HCT116 (cell line): ENCODE measurements around the gene CREB1. TPM values are rescaled to one million over a fixed set of nuclear protein-coding genes. Genes with fewer than 3 reads are reported as not detected.

ENCODE experiments used
- ATAC-seq: fragments of 200-7000 bp; cut with Tn5 transposase; 2 replicates; pipeline ENCODE4 v1.9.1; 2020; ENCODE audit warnings: mild to moderate bottlenecking, moderate library complexity
- BruUV-seq: library from RNA; stranded (reverse); fragments of 400-500 nt; replicated peaks from 2 replicates; lab custom pipeline; 2021; lab: Mats Ljungman, UMichigan
- CTCF ChIA-PET: fragments of 300-600 bp; sonication (Branson Sonifier 250); formaldehyde crosslinking; loops from one replicate; lab custom pipeline; 2021; ENCODE audit warnings: antibody characterized with exemption; lab: Charles Lee
- POLR2A ChIA-PET: fragments of 300-600, 350-600 bp; sonication (Branson Sonifier 250); formaldehyde crosslinking; loops from one replicate; lab custom pipeline; 2021; ENCODE audit warnings: antibody characterized with exemption; lab: Charles Lee
- RAD21 ChIA-PET, 2 experiments: fragments of 300-600 bp; sonication (Branson Sonifier 250); formaldehyde crosslinking; loops; one replicate each; lab custom pipeline; 2023; ENCODE audit warnings: low total read pairs in 2 of 2; ENCODE audit not compliant: uncharacterized antibody in 2 of 2, unreplicated experiment in 2 of 2, low non-redundant PET in 1 of 2; lab: Charles Lee
- DNase-seq: peaks from one replicate; pipeline ENCODE4 v3.0.0-alpha.2; 2010; ENCODE audit warnings: low read depth, low spot score
- H2AFZ ChIP-seq: fragments of 200-600 bp; shearing (Covaris generic), sonication (generic); 2 replicates; pipeline ENCODE4 v1.6.1; 2017; ENCODE audit warnings: low read depth, mixed run types, mixed read lengths, antibody characterized with exemption, low read length; ENCODE audit not compliant: poor library complexity, severe bottlenecking
- H3K27ac ChIP-seq: 2 replicates; pipeline ENCODE4 v1.5.1; 2012; ENCODE audit warnings: low read depth, low read length
- H3K27me3 ChIP-seq: fragments of 200-600 bp; sonication (generic); 2 replicates; pipeline ENCODE4 v1.6.1; 2016; ENCODE audit warnings: mixed run types, low read length, mixed read lengths; ENCODE audit not compliant: insufficient read depth
- H3K36me3 ChIP-seq, 2 experiments: fragments of 200-500 bp in 1 of 2; fragments of 200-600 bp in 1 of 2; sonication (Bioruptor generic) in 1 of 2; sonication (generic) in 1 of 2; 2 replicates each; pipeline versions ENCODE4 v1.5.1 to v1.6.1; 2014 to 2016; ENCODE audit warnings: low read length in 2 of 2, inconsistent platforms in 1 of 2, mixed read lengths in 1 of 2, mixed run types in 1 of 2; ENCODE audit not compliant: insufficient read depth in 2 of 2, control insufficient read depth in 1 of 2
- H3K4me1 ChIP-seq, 2 experiments: fragments of 200-600 bp in 1 of 2; sonication (generic) in 1 of 2; 2 replicates each; pipeline versions ENCODE4 v1.5.1 to v1.6.1; 2012 to 2017; ENCODE audit warnings: low read length in 2 of 2, inconsistent platforms in 1 of 2, mild to moderate bottlenecking in 1 of 2, mixed read lengths in 1 of 2, mixed run types in 1 of 2, moderate library complexity in 1 of 2; ENCODE audit not compliant: insufficient read depth in 2 of 2, control insufficient read depth in 1 of 2
- H3K4me2 ChIP-seq: fragments of 200-600 bp; sonication (generic); 2 replicates; pipeline ENCODE4 v1.6.1; 2017; ENCODE audit warnings: mixed run types, low read length, mixed read lengths
- H3K4me3 ChIP-seq, 2 experiments: fragments of 200-600 bp in 1 of 2; sonication (generic) in 1 of 2; replicated peaks in 1 of 2; 2 replicates each; pipeline ENCODE4 v1.5.1; 2011 to 2016; ENCODE audit warnings: low read length in 2 of 2, control low read depth in 1 of 2, low read depth in 1 of 2, mild to moderate bottlenecking in 1 of 2, mixed read lengths in 1 of 2, mixed run types in 1 of 2
- H3K79me2 ChIP-seq: fragments of 200-600 bp; sonication (generic); 2 replicates; pipeline ENCODE4 v1.6.1; 2017; ENCODE audit warnings: mild to moderate bottlenecking, mixed run types, low read length, moderate library complexity, mixed read lengths; ENCODE audit not compliant: insufficient read depth
- H3K9ac ChIP-seq: fragments of 200-600 bp; sonication (generic); 2 replicates; pipeline ENCODE4 v1.6.1; 2016; ENCODE audit warnings: low read length, mixed read lengths
- H3K9me2 ChIP-seq: fragments of 200-600 bp; sonication (generic), shearing (Covaris generic); 2 replicates; pipeline ENCODE4 v1.6.1; 2017; ENCODE audit warnings: mixed run types, mild to moderate bottlenecking, moderate library complexity; ENCODE audit not compliant: insufficient read depth
- H3K9me3 ChIP-seq, 2 experiments: fragments of 200-500 bp in 1 of 2; fragments of 200-600 bp in 1 of 2; sonication (Bioruptor generic) in 1 of 2; sonication (generic) in 1 of 2; 2 replicates each; pipeline ENCODE4 v1.6.1; 2014 to 2017; ENCODE audit warnings: low read length in 2 of 2, mixed read lengths in 2 of 2, inconsistent platforms in 1 of 2, low read depth in 1 of 2, mild to moderate bottlenecking in 1 of 2, mixed run types in 1 of 2, moderate library complexity in 1 of 2; ENCODE audit not compliant: control insufficient read depth in 1 of 2, insufficient read depth in 1 of 2
- H4K20me1 ChIP-seq: fragments of 200-600 bp; sonication (generic), shearing (Covaris generic); 2 replicates; pipeline ENCODE4 v1.6.1; 2017; ENCODE audit warnings: mixed run types, mild to moderate bottlenecking, moderate library complexity; ENCODE audit not compliant: insufficient read depth
- CBX3 ChIP-seq: IDR thresholded peaks from 2 replicates; pipeline ENCODE4 v1.6.1; 2012; ENCODE audit warnings: low read depth
- EGR1 ChIP-seq: IDR thresholded peaks from 2 replicates; pipeline ENCODE4 v1.6.1; 2012; ENCODE audit warnings: low read depth
- ELF1 ChIP-seq: IDR thresholded peaks from 2 replicates; pipeline ENCODE4 v1.6.1; 2012; ENCODE audit warnings: low read depth, borderline replicate concordance
- EZH2 ChIP-seq: fragments of 200-600 bp; sonication (generic); IDR thresholded peaks from 2 replicates; pipeline ENCODE4 v1.6.1; 2017; ENCODE audit warnings: antibody characterized with exemption, mixed run types
- EZH2phosphoT487 ChIP-seq: fragments of 200-600 bp; IDR thresholded peaks from 2 replicates; pipeline ENCODE4 v1.6.1; 2018; ENCODE audit warnings: antibody characterized with exemption, borderline replicate concordance
- FOSL1 ChIP-seq: IDR thresholded peaks from 2 replicates; pipeline ENCODE4 v1.6.1; 2012; ENCODE audit warnings: low read depth
- MAX ChIP-seq: IDR thresholded peaks from 2 replicates; pipeline ENCODE4 v1.6.1; 2012
- POLR2A ChIP-seq: IDR thresholded peaks from 2 replicates; pipeline ENCODE4 v1.7.0; 2011; ENCODE audit warnings: borderline replicate concordance; ENCODE audit not compliant: insufficient read depth, insufficient read length; ENCODE audit errors: extremely low read depth
- POLR2AphosphoS5 ChIP-seq: IDR thresholded peaks from 2 replicates; pipeline ENCODE4 v1.6.1; 2011; ENCODE audit warnings: mild to moderate bottlenecking, low read depth, low read length, moderate library complexity
- REST ChIP-seq: IDR thresholded peaks from 2 replicates; pipeline ENCODE4 v1.6.1; 2012; ENCODE audit warnings: low read depth
- SIN3A ChIP-seq: IDR thresholded peaks from 2 replicates; pipeline ENCODE4 v1.6.1; 2012; ENCODE audit warnings: low read depth
- SP1 ChIP-seq: IDR thresholded peaks from 2 replicates; pipeline ENCODE4 v1.6.1; 2012; ENCODE audit warnings: low read depth
- SRF ChIP-seq: IDR thresholded peaks from 2 replicates; pipeline ENCODE4 v1.6.1; 2012; ENCODE audit warnings: low read depth
- YY1 ChIP-seq: IDR thresholded peaks from 2 replicates; pipeline ENCODE4 v1.6.1; 2011; ENCODE audit warnings: low read length, low read depth, moderate library complexity, mild to moderate bottlenecking; ENCODE audit not compliant: insufficient replicate concordance; ENCODE audit errors: extremely low read depth
- ZFX ChIP-seq: fragments of 450-650 bp; IDR thresholded peaks from 2 replicates; pipeline ENCODE4 v1.6.1; 2017
- ZNF274 ChIP-seq: fragments of 200-500 bp; sonication (Bioruptor generic); IDR thresholded peaks from 2 replicates; pipeline ENCODE4 v1.6.1; 2014; ENCODE audit warnings: mild to moderate bottlenecking, low read depth, low read length, inconsistent platforms
- intact Hi-C: fragments of 100-400 bp; cut with micrococcal nuclease; formaldehyde crosslinking; loops from 2 replicates; pipeline ENCODE4 v1.10.0; 2022
- total RNA-seq: library from RNA; stranded (reverse); gene quantifications from one replicate; pipeline ENCODE4 v1.2.1, GENCODE V29; 2021; ENCODE audit not compliant: unreplicated experiment
- TF ChIP-seq, protein P1 (sequence below): IDR thresholded peaks from 2 replicates; pipeline ENCODE4 v1.6.1; 2011; ENCODE audit warnings: mild to moderate bottlenecking, low read length, moderate library complexity; ENCODE audit not compliant: insufficient replicate concordance; ENCODE audit errors: extremely low read depth
- TF ChIP-seq, protein P2 (sequence below), 3 experiments: fragments of 200-600 bp in 1 of 3; sonication (generic) in 1 of 3; IDR thresholded peaks in 2 of 3; conservative IDR thresholded peaks in 1 of 3; 2 replicates each; pipeline ENCODE4 v1.5.1; 2012 to 2017; ENCODE audit warnings: low read depth in 2 of 3, low read length in 2 of 3, antibody characterized with exemption in 1 of 3, borderline replicate concordance in 1 of 3, control low read depth in 1 of 3, mild to moderate bottlenecking in 1 of 3, mixed read lengths in 1 of 3, mixed run types in 1 of 3, moderate library complexity in 1 of 3; ENCODE audit not compliant: insufficient read depth in 1 of 3

Gene CREB1
- total RNA-seq, 1 experiment from 2014 or later = 60.4 TPM

DNA sequence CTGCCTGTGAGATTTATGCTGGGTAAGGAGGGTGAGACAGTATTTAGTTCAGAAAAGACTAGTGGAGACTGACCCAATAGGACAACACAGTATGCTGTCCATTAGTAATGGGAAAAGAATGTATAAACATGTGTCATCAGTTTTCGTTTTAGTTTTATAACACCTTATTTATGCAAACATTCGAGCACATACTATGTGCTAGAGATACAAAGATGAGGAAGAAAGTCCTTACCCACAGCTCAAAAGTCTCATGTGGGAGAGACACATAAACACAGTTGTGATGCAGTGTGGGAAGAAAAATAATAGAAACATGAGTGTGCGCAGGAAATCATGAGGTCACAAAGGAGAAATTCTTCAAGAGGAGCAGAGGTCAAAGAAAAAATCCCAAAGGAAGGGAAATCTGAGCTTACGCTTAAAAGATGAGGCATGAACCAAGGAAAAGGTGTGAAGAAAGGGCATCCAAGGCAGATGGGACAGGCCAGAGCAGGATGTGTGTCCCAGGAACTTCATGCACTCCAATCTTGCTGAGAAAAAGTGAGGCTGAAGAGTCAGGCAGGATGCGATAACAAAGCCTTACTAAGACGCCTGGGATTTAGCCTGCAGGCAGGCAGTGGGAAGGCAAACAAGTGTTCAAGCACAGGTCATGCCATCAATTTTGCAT is 87.4 kb downstream of the CREB1 start:
- RAD21 ChIA-PET = interaction anchor here in 1 of 2 experiments (0.5 kb wide), 1 partner anchor 86 kb away, joined by 3 read pairs; no protein-coding TSS in a partner anchor
- TF ChIP-seq ELF1 = no peak
- no peak for TF ChIP-seq EZH2phosphoT487
- TF ChIP-seq YY1 = no peak
- TF ChIP-seq, protein P1, sequence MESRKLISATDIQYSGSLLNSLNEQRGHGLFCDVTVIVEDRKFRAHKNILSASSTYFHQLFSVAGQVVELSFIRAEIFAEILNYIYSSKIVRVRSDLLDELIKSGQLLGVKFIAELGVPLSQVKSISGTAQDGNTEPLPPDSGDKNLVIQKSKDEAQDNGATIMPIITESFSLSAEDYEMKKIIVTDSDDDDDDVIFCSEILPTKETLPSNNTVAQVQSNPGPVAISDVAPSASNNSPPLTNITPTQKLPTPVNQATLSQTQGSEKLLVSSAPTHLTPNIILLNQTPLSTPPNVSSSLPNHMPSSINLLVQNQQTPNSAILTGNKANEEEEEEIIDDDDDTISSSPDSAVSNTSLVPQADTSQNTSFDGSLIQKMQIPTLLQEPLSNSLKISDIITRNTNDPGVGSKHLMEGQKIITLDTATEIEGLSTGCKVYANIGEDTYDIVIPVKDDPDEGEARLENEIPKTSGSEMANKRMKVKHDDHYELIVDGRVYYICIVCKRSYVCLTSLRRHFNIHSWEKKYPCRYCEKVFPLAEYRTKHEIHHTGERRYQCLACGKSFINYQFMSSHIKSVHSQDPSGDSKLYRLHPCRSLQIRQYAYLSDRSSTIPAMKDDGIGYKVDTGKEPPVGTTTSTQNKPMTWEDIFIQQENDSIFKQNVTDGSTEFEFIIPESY = no peak
- TF ChIP-seq EZH2 = no peak
- TF ChIP-seq CBX3 = peak; percentile 55; the same call in 1 of the 2 replicates
- TF ChIP-seq SIN3A = peak; percentile 66; the same call in 1 of the 2 replicates
- no peak for TF ChIP-seq REST
- peak; percentile 78 for TF ChIP-seq FOSL1
- TF ChIP-seq ZFX = no peak
- TF ChIP-seq SRF = peak; percentile 49; the same call in 1 of the 2 replicates
- TF ChIP-seq POLR2A = no peak
- peak; percentile 23; the same call in 1 of the 2 replicates for TF ChIP-seq POLR2AphosphoS5
- no peak for TF ChIP-seq EGR1
- TF ChIP-seq ZNF274 = no peak
- TF ChIP-seq, protein P2, sequence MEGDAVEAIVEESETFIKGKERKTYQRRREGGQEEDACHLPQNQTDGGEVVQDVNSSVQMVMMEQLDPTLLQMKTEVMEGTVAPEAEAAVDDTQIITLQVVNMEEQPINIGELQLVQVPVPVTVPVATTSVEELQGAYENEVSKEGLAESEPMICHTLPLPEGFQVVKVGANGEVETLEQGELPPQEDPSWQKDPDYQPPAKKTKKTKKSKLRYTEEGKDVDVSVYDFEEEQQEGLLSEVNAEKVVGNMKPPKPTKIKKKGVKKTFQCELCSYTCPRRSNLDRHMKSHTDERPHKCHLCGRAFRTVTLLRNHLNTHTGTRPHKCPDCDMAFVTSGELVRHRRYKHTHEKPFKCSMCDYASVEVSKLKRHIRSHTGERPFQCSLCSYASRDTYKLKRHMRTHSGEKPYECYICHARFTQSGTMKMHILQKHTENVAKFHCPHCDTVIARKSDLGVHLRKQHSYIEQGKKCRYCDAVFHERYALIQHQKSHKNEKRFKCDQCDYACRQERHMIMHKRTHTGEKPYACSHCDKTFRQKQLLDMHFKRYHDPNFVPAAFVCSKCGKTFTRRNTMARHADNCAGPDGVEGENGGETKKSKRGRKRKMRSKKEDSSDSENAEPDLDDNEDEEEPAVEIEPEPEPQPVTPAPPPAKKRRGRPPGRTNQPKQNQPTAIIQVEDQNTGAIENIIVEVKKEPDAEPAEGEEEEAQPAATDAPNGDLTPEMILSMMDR (IDR thresholded peaks at IDR 0.05 in 2 of 3, conservative IDR thresholded peaks at IDR 0.05 in 1 of 3; ENCODE audit: borderline replicate concordance in 1 of 3, insufficient read depth in 1 of 3, low read depth in 2 of 3, low read length in 2 of 3) = no peak
- peak; percentile 58; the same call in 1 of the 2 replicates for TF ChIP-seq SP1
- TF ChIP-seq MAX = peak; percentile 72

More for the DNA sequence above, 87.4 kb downstream of the CREB1 start:
- ATAC-seq (peak; percentile 68), DNase-seq (peak; percentile 67)
- peak overlapping the region; percentile 63 for H3K4me2 ChIP-seq
- ChIA-PET CTCF (interaction anchor here (1.0 kb wide), 1 partner anchor 8 kb away, joined by 4 read pairs; the partner anchor contains the start of gene METTL21A), POLR2A (interaction anchor here (1.4 to 1.5 kb wide), 2 partner anchors 8 to 67 kb away, joined by 3 read pairs; partner anchors contain the start of gene METTL21A)
- no peaks in the 10 kb centered on the region for H3K9me3 ChIP-seq
- H3K79me2 ChIP-seq = peaks cover 29% of the 10 kb centered on the region
- no peaks in the 10 kb centered on the region for H3K9me2 ChIP-seq
- no TSS peak for BruUV-seq
- peak overlapping the region; percentile 60 for H3K27ac ChIP-seq
- no peak overlapping the region for H2AFZ ChIP-seq
- H3K27me3 ChIP-seq = no peaks in the 10 kb centered on the region
- peak overlapping the region in 1 of 2 experiments; percentile 17; a peak in 2 of 4 replicates for H3K4me3 ChIP-seq
- no peaks in the 10 kb centered on the region for H4K20me1 ChIP-seq
- H3K9ac ChIP-seq = peak overlapping the region; percentile 41
- H3K4me1 ChIP-seq = peaks cover 24 to 43% of the 10 kb centered on the region in 2 experiments
- intact Hi-C loops = no loop called here
- peaks cover 20 to 22% of the 10 kb centered on the region in 2 experiments for H3K36me3 ChIP-seq
